ENCODE results near the gene ZNHIT3. TPM values are rescaled to one million over a fixed set of nuclear protein-coding genes. Genes with fewer than 3 reads are reported as not detected.

Gene ZNHIT3
- total and polyA plus RNA-seq, 2 of the 13 experiments (the other 11 are each of a cell fraction or from before 2014, with no cell fraction given) = 66.6 to 77.4 TPM

- TF ChIP-seq BATF2 (CRISPR knock-in tag; IDR thresholded peaks at IDR 0.05) (peak; percentile 66; the same call in 1 of the 2 replicates), TOE1 (CRISPR knock-in tag; IDR thresholded peaks at IDR 0.05) (0 out of 2 replicates have a peak, but pooled peaks have one; percentile 33), ZBED4 (CRISPR knock-in tag; IDR thresholded peaks at IDR 0.05; ENCODE audit: borderline replicate concordance) (0 out of 2 replicates have a peak, but pooled peaks have one; percentile 20), PPARG (CRISPR knock-in tag; conservative IDR thresholded peaks at IDR 0.05) (no peak; the same call in 1 of the 2 replicates), HNRNPLL (IDR thresholded peaks at IDR 0.05; ENCODE audit: low read depth, low read length, poor library complexity, severe bottlenecking) (peak; percentile 55), GABPB1 (CRISPR knock-in tag; IDR thresholded peaks at IDR 0.05) (peak; percentile 98), ZNF709 (CRISPR knock-in tag; IDR thresholded peaks at IDR 0.05) (peak; percentile 61; the same call in 1 of the 2 replicates), CBX5 (CRISPR knock-in tag; IDR thresholded peaks at IDR 0.05; ENCODE audit: borderline replicate concordance) (no peak; the same call in 1 of the 2 replicates), ZNF503 (CRISPR knock-in tag; IDR thresholded peaks at IDR 0.05) (peak; percentile 54; the same call in 1 of the 2 replicates), GATA4 (IDR thresholded peaks at IDR 0.05; ENCODE audit: borderline replicate concordance, low read depth) (peak; percentile 41; the same call in 1 of the 2 replicates), ZNF263 (CRISPR knock-in tag; IDR thresholded peaks at IDR 0.05) (peak; percentile 9; the same call in 1 of the 2 replicates), ZNF232 (CRISPR knock-in tag; IDR thresholded peaks at IDR 0.05; ENCODE audit: borderline replicate concordance) (peak; percentile 56; the same call in 1 of the 2 replicates), CSRNP1 (CRISPR knock-in tag; IDR thresholded peaks at IDR 0.05) (peak; percentile 59), CREB3 (CRISPR knock-in tag; IDR thresholded peaks at IDR 0.05) (peak; percentile 92; the same call in 1 of the 2 replicates), PRDM4 (CRISPR knock-in tag; IDR thresholded peaks at IDR 0.05; ENCODE audit: borderline replicate concordance) (no peak)
These were observed 48.6 kb downstream of the ZNHIT3 start, which contains the start of the genes MYO19 and PIGW (continued) for GRCh38 chr17:36534840-36535668.
